ENCODE data around the gene PPFIA4. TPM values are rescaled to one million over a fixed set of nuclear protein-coding genes. Genes with fewer than 3 reads are reported as not detected.

PPFIA4 gene
- total RNA-seq, 1 experiment from 2014 or later, result 10.8 TPM

DNA sequence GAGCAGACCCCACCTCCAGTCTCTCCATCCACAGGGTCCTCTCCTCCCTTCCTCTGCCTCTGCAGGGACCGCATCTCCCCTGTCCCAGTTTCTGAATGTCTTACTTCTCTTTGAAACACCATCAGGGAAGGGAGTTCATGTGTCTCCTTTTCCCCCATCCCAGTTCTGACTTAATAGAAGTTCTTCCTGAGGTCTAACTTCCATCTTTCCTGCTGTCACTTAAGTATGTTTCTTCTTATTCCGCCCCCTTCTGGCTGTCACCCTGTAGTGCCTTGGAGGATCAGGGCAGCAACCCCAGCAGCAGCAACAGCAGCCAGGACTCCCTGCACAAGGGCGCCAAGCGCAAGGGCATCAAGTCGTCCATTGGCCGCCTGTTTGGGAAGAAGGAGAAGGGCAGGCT lies 30.2 kb downstream of the PPFIA4 start:
- CTCF ChIA-PET, result no interaction called here

More for the DNA sequence above, 30.2 kb downstream of the PPFIA4 start:
- ATAC-seq, result no peak; the same call in 1 of the 2 replicates
- TF ChIP-seq, protein P1, sequence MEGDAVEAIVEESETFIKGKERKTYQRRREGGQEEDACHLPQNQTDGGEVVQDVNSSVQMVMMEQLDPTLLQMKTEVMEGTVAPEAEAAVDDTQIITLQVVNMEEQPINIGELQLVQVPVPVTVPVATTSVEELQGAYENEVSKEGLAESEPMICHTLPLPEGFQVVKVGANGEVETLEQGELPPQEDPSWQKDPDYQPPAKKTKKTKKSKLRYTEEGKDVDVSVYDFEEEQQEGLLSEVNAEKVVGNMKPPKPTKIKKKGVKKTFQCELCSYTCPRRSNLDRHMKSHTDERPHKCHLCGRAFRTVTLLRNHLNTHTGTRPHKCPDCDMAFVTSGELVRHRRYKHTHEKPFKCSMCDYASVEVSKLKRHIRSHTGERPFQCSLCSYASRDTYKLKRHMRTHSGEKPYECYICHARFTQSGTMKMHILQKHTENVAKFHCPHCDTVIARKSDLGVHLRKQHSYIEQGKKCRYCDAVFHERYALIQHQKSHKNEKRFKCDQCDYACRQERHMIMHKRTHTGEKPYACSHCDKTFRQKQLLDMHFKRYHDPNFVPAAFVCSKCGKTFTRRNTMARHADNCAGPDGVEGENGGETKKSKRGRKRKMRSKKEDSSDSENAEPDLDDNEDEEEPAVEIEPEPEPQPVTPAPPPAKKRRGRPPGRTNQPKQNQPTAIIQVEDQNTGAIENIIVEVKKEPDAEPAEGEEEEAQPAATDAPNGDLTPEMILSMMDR (IDR thresholded peaks at IDR 0.05 in 2 of 3, conservative IDR thresholded peaks at IDR 0.05 in 1 of 3; ENCODE audit: borderline replicate concordance in 1 of 3, insufficient read depth in 1 of 3, low read depth in 2 of 3, low read length in 2 of 3), result peak in 2 of 3 experiments; percentile 40 to 47; a peak in 4 of 6 replicates
- no peak for TF ChIP-seq EGR1 (IDR thresholded peaks at IDR 0.05; ENCODE audit: low read depth)
- TF ChIP-seq, protein P2, sequence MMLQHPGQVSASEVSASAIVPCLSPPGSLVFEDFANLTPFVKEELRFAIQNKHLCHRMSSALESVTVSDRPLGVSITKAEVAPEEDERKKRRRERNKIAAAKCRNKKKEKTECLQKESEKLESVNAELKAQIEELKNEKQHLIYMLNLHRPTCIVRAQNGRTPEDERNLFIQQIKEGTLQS (IDR thresholded peaks at IDR 0.05), result no peak
- TF ChIP-seq SIN3A (IDR thresholded peaks at IDR 0.05; ENCODE audit: low read depth), result no peak
- H3K9me3 ChIP-seq (ENCODE audit: control insufficient read depth in 1 of 2, insufficient read depth in 1 of 2, low read depth in 1 of 2, low read length in 2 of 2), result no peaks in the 10 kb centered on the region
- H3K9me2 ChIP-seq (ENCODE audit: insufficient read depth), result no peaks in the 10 kb centered on the region
- H4K20me1 ChIP-seq (ENCODE audit: insufficient read depth), result no peaks in the 10 kb centered on the region
- RAD21 ChIA-PET (ENCODE audit: low non-redundant PET in 1 of 2, low total read pairs in 2 of 2, uncharacterized antibody in 2 of 2, unreplicated experiment in 2 of 2), result no interaction called here
- intact Hi-C loops (cut with micrococcal nuclease), result no loop called here
- H3K4me1 ChIP-seq (ENCODE audit: control insufficient read depth in 1 of 2, insufficient read depth in 2 of 2, low read length in 2 of 2), result no peaks in the 10 kb centered on the region
- no peak overlapping the region for H3K9ac ChIP-seq (ENCODE audit: low read length)
- H3K4me3 ChIP-seq (replicated peaks in 1 of 2; ENCODE audit: low read depth in 1 of 2, low read length in 2 of 2), result no peak overlapping the region
- H3K4me2 ChIP-seq (ENCODE audit: low read length), result no peak overlapping the region
- peaks cover 0 to 5% of the 10 kb centered on the region in 2 experiments; a peak in 2 of 4 replicates for H3K36me3 ChIP-seq (ENCODE audit: control insufficient read depth in 1 of 2, insufficient read depth in 2 of 2, low read length in 2 of 2)
- H3K79me2 ChIP-seq (ENCODE audit: insufficient read depth, low read length), result no peaks in the 10 kb centered on the region
- H2AFZ ChIP-seq (ENCODE audit: low read depth, low read length, poor library complexity, severe bottlenecking), result no peak overlapping the region
- H3K27me3 ChIP-seq (ENCODE audit: insufficient read depth, low read length), result no peaks in the 10 kb centered on the region
- POLR2A ChIA-PET, result no interaction called here
- DNase-seq (ENCODE audit: low read depth, low spot score), result no peak
- no peak overlapping the region for H3K27ac ChIP-seq (ENCODE audit: low read depth, low read length)
- no TSS peak for BruUV-seq (replicated peaks)

Data from HCT116 (cell line).